Measurements from ENCODE around the gene LCT.

DNA sequence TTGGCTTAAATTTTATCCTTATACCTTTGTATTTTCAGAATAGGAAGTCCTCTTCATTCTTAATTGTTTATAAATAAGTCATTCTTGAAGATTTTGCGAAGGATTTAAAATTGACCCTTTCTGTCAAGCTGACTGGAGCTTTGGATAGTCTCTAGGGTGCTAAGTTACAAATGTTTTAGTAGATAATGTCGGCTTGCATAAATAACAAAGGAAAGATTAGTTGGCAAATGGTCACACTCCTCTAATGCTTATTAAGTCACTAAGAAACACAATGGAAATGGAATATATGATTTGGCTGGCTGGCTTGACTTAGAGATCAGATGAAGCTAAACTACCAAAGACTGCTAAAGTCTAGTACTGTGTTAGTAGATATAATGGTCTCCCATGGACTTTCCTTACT lies 54.8 kb downstream of the LCT start:
- no peak for TF ChIP-seq EZH2 (IDR thresholded peaks at IDR 0.05; ENCODE audit: low read length, missing control alignments)
- TF ChIP-seq, protein P1, sequence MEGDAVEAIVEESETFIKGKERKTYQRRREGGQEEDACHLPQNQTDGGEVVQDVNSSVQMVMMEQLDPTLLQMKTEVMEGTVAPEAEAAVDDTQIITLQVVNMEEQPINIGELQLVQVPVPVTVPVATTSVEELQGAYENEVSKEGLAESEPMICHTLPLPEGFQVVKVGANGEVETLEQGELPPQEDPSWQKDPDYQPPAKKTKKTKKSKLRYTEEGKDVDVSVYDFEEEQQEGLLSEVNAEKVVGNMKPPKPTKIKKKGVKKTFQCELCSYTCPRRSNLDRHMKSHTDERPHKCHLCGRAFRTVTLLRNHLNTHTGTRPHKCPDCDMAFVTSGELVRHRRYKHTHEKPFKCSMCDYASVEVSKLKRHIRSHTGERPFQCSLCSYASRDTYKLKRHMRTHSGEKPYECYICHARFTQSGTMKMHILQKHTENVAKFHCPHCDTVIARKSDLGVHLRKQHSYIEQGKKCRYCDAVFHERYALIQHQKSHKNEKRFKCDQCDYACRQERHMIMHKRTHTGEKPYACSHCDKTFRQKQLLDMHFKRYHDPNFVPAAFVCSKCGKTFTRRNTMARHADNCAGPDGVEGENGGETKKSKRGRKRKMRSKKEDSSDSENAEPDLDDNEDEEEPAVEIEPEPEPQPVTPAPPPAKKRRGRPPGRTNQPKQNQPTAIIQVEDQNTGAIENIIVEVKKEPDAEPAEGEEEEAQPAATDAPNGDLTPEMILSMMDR (conservative IDR thresholded peaks at IDR 0.05 in 1 of 2, IDR thresholded peaks at IDR 0.05 in 1 of 2; ENCODE audit: low read depth in 1 of 2, low read length in 2 of 2) = no peak

All from fibroblast of lung (primary cell).